Measurements from ENCODE around the gene PTK6.
"Not testable (repeated sequence)": the region's sequence is repeated elsewhere in the genome, so short reads cannot be mapped to it uniquely, and the experiment has no call there.

The PTK6 gene

GRCh38 chr20:63536997-63537524 lies at the start of gene PTK6:
TSS of gene PTK6 (minus strand) at chr20:63537376. CDS start at chr20:63537314, 62 bp downstream.
- no peak for DNase-seq

DNA sequence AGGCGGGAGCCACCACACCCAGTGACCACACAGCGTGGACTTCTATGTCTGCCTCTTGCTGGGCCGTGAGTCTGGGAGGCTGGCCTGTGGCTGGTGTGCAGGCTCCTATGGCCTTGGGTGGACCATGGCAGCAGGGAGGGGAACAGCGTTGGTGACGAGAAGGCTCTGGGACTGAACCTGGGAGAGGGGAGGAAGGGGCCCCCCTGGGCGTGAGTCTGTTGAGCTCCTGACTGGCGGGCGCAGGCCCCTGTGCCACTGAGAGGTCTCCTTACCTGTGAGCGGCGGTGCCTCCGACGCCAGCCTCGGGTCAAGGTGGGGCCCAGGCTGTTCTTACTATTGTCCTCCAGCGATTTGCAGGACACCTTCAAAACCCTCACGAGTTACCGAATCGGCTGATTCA lies 49.6 kb upstream of the PTK6 start:
- DNase-seq: no peak

GRCh38 chr20:63585616-63586565 lies 48.7 kb upstream of the PTK6 start:
- no peak for DNase-seq

DNA sequence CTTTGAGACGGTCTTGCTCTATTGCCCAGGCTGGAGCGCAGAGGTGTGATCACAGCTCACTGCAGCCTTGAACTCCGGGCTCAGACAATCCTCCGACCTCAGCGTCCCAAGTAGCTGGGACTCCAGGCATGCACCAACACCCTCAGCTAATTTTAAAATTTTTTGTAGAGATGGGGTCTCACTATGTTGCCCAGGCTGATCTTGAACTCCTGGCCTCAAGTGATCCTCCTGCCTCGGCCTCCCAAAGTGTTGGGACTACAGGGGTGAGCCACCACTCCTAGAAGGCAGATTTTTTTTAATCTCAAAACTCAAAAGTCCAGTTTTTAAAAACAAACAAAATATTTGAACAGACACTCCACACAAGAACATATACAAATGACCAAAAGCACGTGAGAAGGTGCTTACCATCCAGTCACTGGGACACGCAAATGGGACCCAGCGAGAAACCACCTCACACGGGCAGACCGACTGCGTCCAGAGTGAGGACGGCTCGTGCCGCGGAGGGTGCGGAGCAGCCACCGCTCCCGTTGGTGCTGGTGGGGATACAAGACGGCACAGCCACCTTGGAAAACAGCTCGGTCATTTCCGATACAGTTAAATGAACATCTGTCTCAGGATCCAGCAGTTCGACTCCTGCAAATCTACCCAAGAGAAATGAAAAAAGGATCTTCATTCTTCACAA lies 45.3 kb upstream of the PTK6 start:
- DNase-seq: no peak

GRCh38 chr20:63580796-63581461 lies 43.8 kb upstream of the PTK6 start:
- no peak for DNase-seq

- DNase-seq: no peak
These were observed 42.0 kb upstream of the PTK6 start for GRCh38 chr20:63579017-63579694.

- DNase-seq: no peak
These were observed 41.2 kb upstream of the PTK6 start for GRCh38 chr20:63578224-63579016.

DNA sequence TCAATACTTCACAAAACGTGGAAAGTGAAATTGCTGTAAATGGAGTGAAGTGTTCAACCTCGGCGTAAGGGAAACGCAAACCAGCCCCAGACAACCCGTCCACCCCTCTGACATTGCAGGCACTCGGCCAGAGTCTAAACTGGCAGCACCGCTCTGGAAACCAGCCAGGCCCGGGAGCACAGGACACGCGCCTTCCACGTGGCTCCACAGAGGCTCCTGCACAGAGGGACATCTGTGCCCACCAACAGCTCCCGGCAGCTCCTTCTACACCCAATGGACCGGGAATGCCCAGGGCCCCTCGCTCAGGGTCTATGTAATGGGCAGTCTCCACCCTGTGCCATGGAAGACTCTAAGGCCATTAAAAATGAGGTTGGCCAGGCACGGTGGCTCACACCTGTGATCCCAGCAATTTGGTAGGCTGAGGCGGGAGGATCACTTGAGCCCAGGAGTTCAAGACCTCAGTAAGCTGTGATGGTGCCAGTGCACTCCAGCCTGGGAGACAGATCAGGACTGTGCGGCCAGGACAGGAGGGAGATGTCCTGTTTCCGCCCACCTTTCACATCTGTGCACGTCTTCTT lies 40.2 kb upstream of the PTK6 start:
- peak; percentile 7 for DNase-seq

DNA sequence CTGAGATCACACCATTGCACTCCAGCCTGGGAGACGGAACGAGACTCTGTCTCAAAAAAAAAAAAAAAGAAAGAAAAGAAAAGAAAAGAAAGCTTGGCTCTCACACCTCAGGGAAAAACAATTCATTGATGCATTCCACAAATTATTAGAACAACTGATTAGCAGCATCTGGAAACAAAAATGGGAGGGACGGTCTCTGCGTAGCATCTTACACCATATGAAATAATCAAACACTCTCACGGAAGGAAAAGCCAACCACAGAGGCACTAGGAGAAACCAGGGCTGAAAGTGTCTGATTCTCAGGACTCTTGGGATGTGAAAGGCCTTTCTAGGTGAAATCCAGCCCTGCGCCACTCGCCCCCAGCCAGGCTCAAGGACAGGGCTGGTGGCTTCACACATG lies 39.1 kb upstream of the PTK6 start:
- no peak for DNase-seq

- no peak for DNase-seq
These were observed 37.9 kb upstream of the PTK6 start for GRCh38 chr20:63574829-63575743.

DNA sequence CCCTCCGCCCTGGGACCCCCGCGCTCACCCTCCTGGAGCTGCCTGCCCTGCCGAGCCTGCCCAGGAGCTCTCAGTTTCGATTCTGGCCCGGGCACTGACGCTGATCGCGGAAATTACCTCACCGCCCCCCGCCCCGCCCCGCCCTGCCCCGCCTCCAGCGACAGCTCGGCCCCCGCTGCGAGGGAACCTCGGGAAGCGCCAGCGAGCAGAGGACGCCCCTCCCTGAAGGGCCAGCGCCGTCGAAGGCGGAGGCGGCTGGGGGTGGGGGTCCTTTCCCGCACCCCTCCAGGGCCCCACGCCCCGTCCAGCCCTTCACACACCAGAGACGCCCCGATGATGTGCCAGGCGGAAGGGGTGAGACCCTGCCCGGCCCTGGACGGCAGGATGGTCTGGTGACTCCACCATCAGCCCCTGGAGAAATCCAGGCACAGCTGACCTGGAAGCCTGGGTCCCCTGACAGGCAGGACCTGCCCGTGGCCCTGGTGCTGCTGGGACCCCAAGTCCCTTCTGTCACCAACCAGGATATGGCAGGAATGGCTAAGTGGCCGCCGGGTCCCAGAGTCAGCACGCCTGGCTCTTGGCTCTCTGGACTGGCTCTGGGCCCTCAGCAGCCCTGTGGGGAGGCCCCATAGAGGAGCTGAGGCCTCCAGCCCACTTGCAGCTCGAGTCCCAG lies 37.1 kb upstream of the PTK6 start, which contains the start of gene HELZ2:
Gene HELZ2, minus strand, starts transcription at position 84 of the 673 bp plus-strand sequence. CDS start 1,854 bp downstream, outside the sequence.
- DNase-seq: peak; percentile 12

- no peak for DNase-seq
These were observed 36.5 kb upstream of the PTK6 start for GRCh38 chr20:63573647-63574131.

DNA sequence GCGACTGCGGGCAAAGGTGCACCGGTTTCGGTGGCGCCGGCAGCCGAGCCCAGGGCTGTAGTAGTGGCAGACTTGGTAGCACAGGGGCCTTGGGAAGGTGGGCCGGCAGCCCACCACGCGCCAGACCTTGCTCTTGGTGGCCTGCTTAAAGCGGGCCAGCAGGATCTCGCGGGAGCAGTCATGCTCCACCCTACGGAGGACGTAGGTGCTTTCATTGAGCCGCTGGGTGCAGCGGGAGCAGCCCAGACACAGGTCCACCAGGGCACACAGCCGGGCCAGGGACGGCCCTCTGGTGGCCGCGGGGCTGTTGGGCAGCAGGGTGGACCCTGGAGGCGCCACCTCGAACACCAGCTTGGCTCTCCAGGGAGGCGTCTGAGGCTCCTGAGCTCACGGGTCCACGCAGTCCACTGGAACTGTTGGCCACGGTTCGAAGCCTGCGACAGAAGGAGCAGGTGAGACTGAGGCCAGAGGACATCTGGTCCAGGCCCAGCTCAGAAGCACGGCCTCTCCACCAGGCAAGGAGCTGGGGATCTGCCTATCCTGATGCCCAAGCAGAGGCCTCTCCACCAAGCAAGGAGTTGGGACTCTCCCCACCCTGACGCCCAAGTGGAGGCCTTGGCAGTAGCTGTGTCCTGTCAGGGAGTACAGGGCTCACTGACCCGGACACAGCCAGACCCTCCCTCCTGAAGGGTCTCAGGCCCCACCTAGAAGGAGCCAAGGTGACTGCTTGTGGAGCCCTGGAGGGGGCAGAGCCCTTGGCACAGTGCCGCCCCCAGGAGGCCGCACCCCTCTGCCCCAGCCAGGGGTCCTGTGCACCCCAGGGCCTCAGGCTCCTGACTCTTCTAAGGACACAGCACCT lies 35.8 kb upstream of the PTK6 start:
- DNase-seq: no peak

GRCh38 chr20:63572071-63572787 lies 35.1 kb upstream of the PTK6 start:
- DNase-seq: no peak

DNA sequence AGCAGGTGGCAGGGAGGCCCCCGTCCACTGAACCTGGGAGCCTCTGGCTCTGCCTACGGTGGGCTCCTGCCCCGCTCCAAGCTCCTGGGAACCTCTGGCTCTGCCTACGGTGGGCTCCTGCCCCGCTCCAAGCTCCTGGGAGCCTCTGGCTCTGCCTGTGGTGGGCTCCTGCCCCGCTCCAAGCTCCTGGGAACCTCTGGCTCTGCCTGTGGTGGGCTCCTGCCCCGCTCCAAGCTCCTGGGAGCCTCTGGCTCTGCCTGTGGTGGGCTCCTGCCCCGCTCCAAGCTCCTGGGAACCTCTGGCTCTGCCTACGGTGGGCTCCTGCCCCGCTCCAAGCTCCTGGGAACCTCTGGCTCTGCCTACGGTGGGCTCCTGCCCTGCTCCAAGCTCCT lies 33.9 kb upstream of the PTK6 start:
- DNase-seq: not testable (repeated sequence)

DNA sequence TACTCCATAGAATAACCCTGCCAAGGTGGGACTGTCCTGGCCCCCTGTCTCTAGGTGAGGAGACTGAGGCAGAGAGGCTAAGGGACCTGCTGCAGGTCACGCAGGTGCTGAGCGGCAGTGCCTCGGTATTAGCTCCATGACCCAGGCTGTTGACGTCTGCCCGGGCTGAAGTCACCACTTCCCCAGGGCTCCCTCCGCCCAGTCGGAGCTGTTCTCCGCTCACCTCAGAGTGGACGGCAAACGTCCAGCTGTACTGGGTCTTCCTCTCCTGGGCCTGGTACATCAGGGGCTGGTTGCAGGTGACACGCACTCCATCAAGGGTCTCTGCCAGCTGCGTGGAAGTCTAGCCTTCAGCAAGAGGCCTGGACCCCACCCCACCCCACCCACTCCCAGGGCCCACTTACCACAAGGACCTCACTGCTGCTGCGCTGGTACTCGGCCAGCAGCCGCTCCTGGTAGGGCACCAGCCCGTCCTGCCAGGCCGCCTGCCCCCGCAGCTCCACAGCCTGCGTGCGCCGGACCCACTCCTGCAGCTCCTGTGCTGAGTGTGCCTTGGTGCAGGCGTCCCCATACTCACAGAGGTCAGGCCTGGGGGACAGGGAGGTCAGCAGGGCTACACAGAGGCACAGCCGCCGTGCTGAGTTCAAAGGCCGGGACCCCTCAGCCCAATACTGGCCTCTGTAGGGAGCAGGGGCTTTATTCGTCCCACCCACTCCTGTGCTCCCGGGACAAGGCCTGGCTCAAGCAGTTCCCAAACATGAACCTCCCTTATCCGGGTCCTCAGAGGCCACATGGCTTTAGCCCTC lies 33.3 kb upstream of the PTK6 start:
- DNase-seq: no peak
